Endodermal cell (in vitro differentiated cells): ENCODE measurements around the gene BTRC. TPM values are rescaled to one million over a fixed set of nuclear protein-coding genes. Genes with fewer than 3 reads are reported as not detected.
"Not testable (repeated sequence)": the region's sequence is repeated elsewhere in the genome, so short reads cannot be mapped to it uniquely, and the experiment has no call there.

Experiments used
- DNase-seq: peaks from one replicate; pipeline ENCODE4 v3.0.0-alpha.2; 2017
- H3K27ac ChIP-seq: 2 replicates; pipeline ENCODE4 v1.5.1; 2013; ENCODE audit warnings: mild to moderate bottlenecking, low read depth, low read length, moderate library complexity
- H3K27me3 ChIP-seq: 2 replicates; pipeline ENCODE4 v1.6.1; 2013; ENCODE audit warnings: mild to moderate bottlenecking, low read length, moderate library complexity; ENCODE audit not compliant: insufficient read depth, control insufficient read depth, poor library complexity, severe bottlenecking
- H3K36me3 ChIP-seq: 2 replicates; pipeline ENCODE4 v1.7.0; 2013; ENCODE audit warnings: mild to moderate bottlenecking, low read length, moderate library complexity; ENCODE audit not compliant: control insufficient read depth, insufficient read depth
- H3K4me1 ChIP-seq: one replicate; pipeline ENCODE4 v1.7.0; 2013; ENCODE audit warnings: low read length; ENCODE audit not compliant: control insufficient read depth, insufficient read depth
- H3K4me3 ChIP-seq: 2 replicates; pipeline ENCODE4 v1.5.1; 2013; ENCODE audit warnings: mild to moderate bottlenecking, low read length, moderate library complexity
- H3K9ac ChIP-seq: 2 replicates; pipeline ENCODE4 v1.6.1; 2013; ENCODE audit warnings: mild to moderate bottlenecking, low read length, moderate library complexity; ENCODE audit not compliant: poor library complexity, severe bottlenecking; ENCODE audit errors: extremely low read depth
- H3K9me3 ChIP-seq: 2 replicates; pipeline ENCODE4 v1.6.1; 2013; ENCODE audit warnings: mild to moderate bottlenecking, low read length, moderate library complexity; ENCODE audit not compliant: control insufficient read depth
- H3K27ac Mint-ChIP-seq: 2 replicates; pipeline ENCODE4 v1.8.0; 2020; ENCODE audit warnings: mixed read lengths
- H3K27me3 Mint-ChIP-seq: 2 replicates; pipeline ENCODE4 v1.8.0; 2021; ENCODE audit warnings: mild to moderate bottlenecking, mixed read lengths; ENCODE audit not compliant: insufficient read depth
- H3K36me3 Mint-ChIP-seq: 2 replicates; pipeline ENCODE4 v1.8.0; 2020; ENCODE audit warnings: low read depth, mixed read lengths
- H3K4me1 Mint-ChIP-seq: 2 replicates; pipeline ENCODE4 v1.8.0; 2020; ENCODE audit warnings: mixed read lengths
- H3K4me3 Mint-ChIP-seq: 2 replicates; pipeline ENCODE4 v1.8.0; 2020; ENCODE audit warnings: mild to moderate bottlenecking, moderate library complexity, mixed read lengths
- H3K9me3 Mint-ChIP-seq: 2 replicates; pipeline ENCODE4 v1.8.0; 2020; ENCODE audit warnings: mild to moderate bottlenecking, mixed read lengths
- CTCF ChIP-seq: fragments of 200-600 bp; sonication (generic); conservative IDR thresholded peaks from 2 replicates; pipeline ENCODE4 v1.5.0; 2021; ENCODE audit warnings: antibody characterized with exemption, mild to moderate bottlenecking
- WGBS, 2 experiments: methylation state at CpG; one replicate each; pipeline versions ENCODE4 v1.1.5 to v1.1.7; 2013; ENCODE audit warnings: missing lambda C conversion rate in 2 of 2, mixed read lengths in 1 of 2; ENCODE audit not compliant: insufficient coverage in 1 of 2, insufficient read length in 1 of 2; 5-methylcytosine and 5-hydroxymethylcytosine counted together
- total RNA-seq, 2 donors: library from RNA; stranded (reverse); fragmentation: NEBNext Ultra II Directional in 1 of 2; extraction: Animal tissue kit (Norgen Biotek cat#: 25700) in 1 of 2; gene quantifications; 2 replicates in 1 of 2; 3 replicates in 1 of 2; pipeline ENCODE4 v1.2.1, GENCODE V29; 2021

Gene BTRC
- total RNA-seq, 2 donors from 2014 or later = 30.1 to 38.2 TPM

- no peak overlapping the region for H3K27ac Mint-ChIP-seq
These were observed 4.0 kb downstream of the BTRC start for GRCh38 chr10:101357958-101358357.

GRCh38 chr10:101358706-101359300 lies 4.8 kb downstream of the BTRC start:
- H3K36me3 Mint-ChIP-seq = peaks cover 9% of the 10 kb centered on the region
- H3K4me3 Mint-ChIP-seq = no peak overlapping the region
- Histone ChIP-seq H3K27me3 (no peaks in the 10 kb centered on the region), H3K4me3 (no peak overlapping the region), H3K27ac (no peak overlapping the region), H3K9ac (no peak overlapping the region), H3K9me3 (no peaks in the 10 kb centered on the region), H3K4me1 (peaks cover 3% of the 10 kb centered on the region), H3K36me3 (no peaks in the 10 kb centered on the region)
- H3K27ac Mint-ChIP-seq = peak overlapping the region; percentile 48
- H3K4me1 Mint-ChIP-seq = peaks cover 15% of the 10 kb centered on the region
- no peak for TF ChIP-seq CTCF
- no peak for DNase-seq
- no peaks in the 10 kb centered on the region for H3K9me3 Mint-ChIP-seq
- H3K27me3 Mint-ChIP-seq = no peaks in the 10 kb centered on the region
- WGBS, 2 experiments = 76% methylated on average over 5 of the region's 5 CpGs

More at GRCh38 chr10:101357958-101358357, 4.0 kb downstream of the BTRC start:
- Histone ChIP-seq H3K36me3 (no peaks in the 10 kb centered on the region), H3K4me3 (no peak overlapping the region), H3K4me1 (peaks cover 3% of the 10 kb centered on the region), H3K27ac (no peak overlapping the region), H3K27me3 (no peaks in the 10 kb centered on the region), H3K9ac (no peak overlapping the region), H3K9me3 (no peaks in the 10 kb centered on the region)
- DNase-seq = no peak
- Mint-ChIP-seq H3K36me3 (peaks cover 9% of the 10 kb centered on the region), H3K4me3 (no peak overlapping the region), H3K4me1 (peaks cover 15% of the 10 kb centered on the region), H3K9me3 (no peaks in the 10 kb centered on the region), H3K27me3 (no peaks in the 10 kb centered on the region)
- 89 to 90% methylated on average over 2 to 4 of the region's 4 CpGs for WGBS, 2 experiments
- TF ChIP-seq CTCF = no peak

- H3K4me1 Mint-ChIP-seq, H3K27me3 Mint-ChIP-seq, H3K4me1 ChIP-seq, H3K9me3 Mint-ChIP-seq, H3K4me3 ChIP-seq, H3K4me3 Mint-ChIP-seq, H3K36me3 Mint-ChIP-seq, H3K9ac ChIP-seq, DNase-seq, H3K27ac Mint-ChIP-seq, H3K27ac ChIP-seq, H3K9me3 ChIP-seq, H3K27me3 ChIP-seq, H3K36me3 ChIP-seq: not testable (repeated sequence)
- WGBS, 2 experiments = 92 to 96% methylated on average over 6 to 8 of the region's 8 CpGs
These were observed 6.1 kb downstream of the BTRC start for GRCh38 chr10:101360090-101360489.

GRCh38 chr10:101360841-101361240 lies 6.9 kb downstream of the BTRC start:
- not testable (repeated sequence) for H3K27ac ChIP-seq, H3K9ac ChIP-seq, DNase-seq, H3K36me3 ChIP-seq, H3K4me3 ChIP-seq, H3K27me3 ChIP-seq, H3K4me1 ChIP-seq, H3K9me3 ChIP-seq, H3K36me3 Mint-ChIP-seq, H3K27ac Mint-ChIP-seq, H3K4me3 Mint-ChIP-seq, H3K27me3 Mint-ChIP-seq, H3K4me1 Mint-ChIP-seq, H3K9me3 Mint-ChIP-seq
- 94 to 97% methylated on average over 4 of the region's 4 CpGs for WGBS, 2 experiments
